ENCODE measurements around the gene SDS.
A peak's percentile ranks its signal among the peaks of the same experiment; 100 is the strongest.

The SDS gene

GRCh38 chr12:113420996-113421595 is 17.4 kb upstream of the SDS start:
- Histone ChIP-seq H3K9me3 (ENCODE audit: control extremely low read depth in 1 of 5, control insufficient read depth in 4 of 5, insufficient read depth in 2 of 5, low read depth in 1 of 5, low read length in 4 of 5) (no peaks in the 10 kb centered on the region), H3K27ac (ENCODE audit: insufficient read depth in 1 of 2, low read depth in 1 of 2, low read length in 2 of 2, poor library complexity in 1 of 2, severe bottlenecking in 2 of 2) (peak overlapping the region in 1 of 2 experiments; percentile 86), H3K4me1 (ENCODE audit: control extremely low read depth in 1 of 4, control insufficient read depth in 4 of 4, insufficient read depth in 4 of 4, low read length in 3 of 4) (peaks cover 0 to 36% (median 31%) of the 10 kb centered on the region in 4 experiments), H3K4me3 (ENCODE audit: control insufficient read depth in 1 of 7, extremely low read depth in 1 of 7, insufficient read depth in 4 of 7, low read depth in 2 of 7, low read length in 6 of 7) (no peak overlapping the region), H3K36me3 (ENCODE audit: control insufficient read depth in 4 of 4, insufficient read depth in 4 of 4, low read length in 3 of 4) (peaks cover 0 to 4% (median 3%) of the 10 kb centered on the region in 4 experiments), H3K27me3 (replicated peaks in 2 of 5; ENCODE audit: control insufficient read depth in 4 of 5, insufficient read depth in 5 of 5, low read length in 4 of 5) (no peaks in the 10 kb centered on the region)
- ChIA-PET POLR2A (no interaction called here), CTCF (interaction anchor here (1.2 to 1.9 kb wide), 2 partner anchors 17 to 188 kb away, joined by 3 to 4 read pairs; partner anchors contain the start of gene SDS)
- DNase-seq = peak in 1 of 3 donors; percentile 30
- 100% methylated on average over 1 of the region's 2 CpGs for WGBS (ENCODE audit: insufficient coverage)

GRCh38 chr12:113418213-113418879 is 14.7 kb upstream of the SDS start:
- 98% methylated on average over 7 of the region's 13 CpGs for WGBS (ENCODE audit: insufficient coverage)
- DNase-seq = no peak
- ChIA-PET POLR2A (no interaction called here), CTCF (interaction anchor here (1.5 kb wide), 1 partner anchor 12 kb away, joined by 7 read pairs; no protein-coding TSS in a partner anchor)
- Histone ChIP-seq H3K27ac (ENCODE audit: insufficient read depth in 1 of 2, low read depth in 1 of 2, low read length in 2 of 2, poor library complexity in 1 of 2, severe bottlenecking in 2 of 2) (no peak overlapping the region), H3K36me3 (ENCODE audit: control insufficient read depth in 4 of 4, insufficient read depth in 4 of 4, low read length in 3 of 4) (no peaks in the 10 kb centered on the region), H3K27me3 (replicated peaks in 2 of 5; ENCODE audit: control insufficient read depth in 4 of 5, insufficient read depth in 5 of 5, low read length in 4 of 5) (no peaks in the 10 kb centered on the region), H3K9me3 (ENCODE audit: control extremely low read depth in 1 of 5, control insufficient read depth in 4 of 5, insufficient read depth in 2 of 5, low read depth in 1 of 5, low read length in 4 of 5) (no peaks in the 10 kb centered on the region), H3K4me1 (ENCODE audit: control extremely low read depth in 1 of 4, control insufficient read depth in 4 of 4, insufficient read depth in 4 of 4, low read length in 3 of 4) (peaks cover 0 to 42% (median 29%) of the 10 kb centered on the region in 4 experiments), H3K4me3 (ENCODE audit: control insufficient read depth in 1 of 7, extremely low read depth in 1 of 7, insufficient read depth in 4 of 7, low read depth in 2 of 7, low read length in 6 of 7) (no peak overlapping the region)

- 100% methylated on average over 3 of the region's 6 CpGs for WGBS (ENCODE audit: insufficient coverage)
- ChIA-PET POLR2A (interaction anchor here (1.1 kb wide), 1 partner anchor 8 kb away, joined by 4 read pairs; no protein-coding TSS in a partner anchor), CTCF (interaction anchor here (0.7 to 1.1 kb wide), 2 partner anchors 11 to 43 kb away, joined by 3 to 4 read pairs; no protein-coding TSS in a partner anchor)
- Histone ChIP-seq H3K9me3 (ENCODE audit: control extremely low read depth in 1 of 5, control insufficient read depth in 4 of 5, insufficient read depth in 2 of 5, low read depth in 1 of 5, low read length in 4 of 5) (no peaks in the 10 kb centered on the region), H3K27ac (ENCODE audit: insufficient read depth in 1 of 2, low read depth in 1 of 2, low read length in 2 of 2, poor library complexity in 1 of 2, severe bottlenecking in 2 of 2) (no peak overlapping the region), H3K27me3 (replicated peaks in 2 of 5; ENCODE audit: control insufficient read depth in 4 of 5, insufficient read depth in 5 of 5, low read length in 4 of 5) (no peaks in the 10 kb centered on the region), H3K36me3 (ENCODE audit: control insufficient read depth in 4 of 4, insufficient read depth in 4 of 4, low read length in 3 of 4) (no peaks in the 10 kb centered on the region), H3K4me1 (ENCODE audit: control extremely low read depth in 1 of 4, control insufficient read depth in 4 of 4, insufficient read depth in 4 of 4, low read length in 3 of 4) (peaks cover 0 to 23% (median 10%) of the 10 kb centered on the region in 4 experiments), H3K4me3 (ENCODE audit: control insufficient read depth in 1 of 7, extremely low read depth in 1 of 7, insufficient read depth in 4 of 7, low read depth in 2 of 7, low read length in 6 of 7) (no peak overlapping the region)
- peak; percentile 26 to 82 (median 77) for DNase-seq
Observed at GRCh38 chr12:113416091-113416754, 12.5 kb upstream of the SDS start.

- Histone ChIP-seq H3K27me3 (replicated peaks in 2 of 5; ENCODE audit: control insufficient read depth in 4 of 5, insufficient read depth in 5 of 5, low read length in 4 of 5) (no peaks in the 10 kb centered on the region), H3K4me1 (ENCODE audit: control extremely low read depth in 1 of 4, control insufficient read depth in 4 of 4, insufficient read depth in 4 of 4, low read length in 3 of 4) (peaks cover 0 to 19% (median 8%) of the 10 kb centered on the region in 4 experiments), H3K36me3 (ENCODE audit: control insufficient read depth in 4 of 4, insufficient read depth in 4 of 4, low read length in 3 of 4) (no peaks in the 10 kb centered on the region), H3K9me3 (ENCODE audit: control extremely low read depth in 1 of 5, control insufficient read depth in 4 of 5, insufficient read depth in 2 of 5, low read depth in 1 of 5, low read length in 4 of 5) (no peaks in the 10 kb centered on the region), H3K27ac (ENCODE audit: insufficient read depth in 1 of 2, low read depth in 1 of 2, low read length in 2 of 2, poor library complexity in 1 of 2, severe bottlenecking in 2 of 2) (no peak overlapping the region), H3K4me3 (ENCODE audit: control insufficient read depth in 1 of 7, extremely low read depth in 1 of 7, insufficient read depth in 4 of 7, low read depth in 2 of 7, low read length in 6 of 7) (no peak overlapping the region)
- DNase-seq = no peak
- WGBS (ENCODE audit: insufficient coverage) = 94% methylated on average over 9 of the region's 9 CpGs
- ChIA-PET CTCF (interaction anchor here (1.0 to 1.4 kb wide), 2 partner anchors 9 to 11 kb away, joined by 3 read pairs; no protein-coding TSS in a partner anchor), POLR2A (no interaction called here)
Observed at GRCh38 chr12:113414519-113415038, 10.9 kb upstream of the SDS start.

- Histone ChIP-seq H3K36me3 (ENCODE audit: control insufficient read depth in 4 of 4, insufficient read depth in 4 of 4, low read length in 3 of 4) (no peaks in the 10 kb centered on the region), H3K27me3 (replicated peaks in 2 of 5; ENCODE audit: control insufficient read depth in 4 of 5, insufficient read depth in 5 of 5, low read length in 4 of 5) (no peaks in the 10 kb centered on the region), H3K27ac (ENCODE audit: insufficient read depth in 1 of 2, low read depth in 1 of 2, low read length in 2 of 2, poor library complexity in 1 of 2, severe bottlenecking in 2 of 2) (no peak overlapping the region), H3K4me1 (ENCODE audit: control extremely low read depth in 1 of 4, control insufficient read depth in 4 of 4, insufficient read depth in 4 of 4, low read length in 3 of 4) (peaks cover 0 to 23% (median 13%) of the 10 kb centered on the region in 4 experiments), H3K4me3 (ENCODE audit: control insufficient read depth in 1 of 7, extremely low read depth in 1 of 7, insufficient read depth in 4 of 7, low read depth in 2 of 7, low read length in 6 of 7) (no peak overlapping the region), H3K9me3 (ENCODE audit: control extremely low read depth in 1 of 5, control insufficient read depth in 4 of 5, insufficient read depth in 2 of 5, low read depth in 1 of 5, low read length in 4 of 5) (no peaks in the 10 kb centered on the region)
- no peak for DNase-seq
- ChIA-PET CTCF (interaction anchor here (1.4 kb wide), 1 partner anchor 12 kb away, joined by 3 read pairs; no protein-coding TSS in a partner anchor), POLR2A (no interaction called here)
- WGBS (ENCODE audit: insufficient coverage) = 89% methylated on average over 11 of the region's 11 CpGs
Observed at GRCh38 chr12:113413488-113413939, 9.8 kb upstream of the SDS start.

- WGBS (ENCODE audit: insufficient coverage) = 89% methylated on average over 6 of the region's 9 CpGs
- no peak overlapping the region for H3K4me3 ChIP-seq (ENCODE audit: control insufficient read depth in 1 of 7, extremely low read depth in 1 of 7, insufficient read depth in 4 of 7, low read depth in 2 of 7, low read length in 6 of 7)
- H3K27me3 ChIP-seq (replicated peaks in 2 of 5; ENCODE audit: control insufficient read depth in 4 of 5, insufficient read depth in 5 of 5, low read length in 4 of 5) = no peaks in the 10 kb centered on the region
- no peaks in the 10 kb centered on the region for H3K36me3 ChIP-seq (ENCODE audit: control insufficient read depth in 4 of 4, insufficient read depth in 4 of 4, low read length in 3 of 4)
- CTCF ChIA-PET = interaction anchor here (0.7 to 2.3 kb wide), 3 partner anchors 13 to 358 kb away, joined by 3 to 5 read pairs (median 3); partner anchors contain the start of gene SDSL
- peaks cover 0 to 28% (median 14%) of the 10 kb centered on the region in 4 experiments for H3K4me1 ChIP-seq (ENCODE audit: control extremely low read depth in 1 of 4, control insufficient read depth in 4 of 4, insufficient read depth in 4 of 4, low read length in 3 of 4)
- DNase-seq = no peak
- no peaks in the 10 kb centered on the region for H3K9me3 ChIP-seq (ENCODE audit: control extremely low read depth in 1 of 5, control insufficient read depth in 4 of 5, insufficient read depth in 2 of 5, low read depth in 1 of 5, low read length in 4 of 5)
- POLR2A ChIA-PET = no interaction called here
- H3K27ac ChIP-seq (ENCODE audit: insufficient read depth in 1 of 2, low read depth in 1 of 2, low read length in 2 of 2, poor library complexity in 1 of 2, severe bottlenecking in 2 of 2) = no peak overlapping the region
Observed at GRCh38 chr12:113409462-113410124, 5.9 kb upstream of the SDS start.
